ENCODE data around the gene AFAP1L1. TPM values are rescaled to one million over a fixed set of nuclear protein-coding genes. Genes with fewer than 3 reads are reported as not detected.
"Not testable (repeated sequence)": the region's sequence is repeated elsewhere in the genome, so short reads cannot be mapped to it uniquely, and the experiment has no call there.

Gene AFAP1L1
- total RNA-seq, 1 donor from 2014 or later: 21.9 TPM

- DNase-seq (ENCODE audit: low read depth): no peak
Observed at GRCh38 chr5:149261246-149261645, 10.4 kb upstream of the AFAP1L1 start.

- DNase-seq (ENCODE audit: low read depth): no peak
Observed at GRCh38 chr5:149262315-149262714, 9.3 kb upstream of the AFAP1L1 start.

- DNase-seq (ENCODE audit: low read depth): no peak
Observed at GRCh38 chr5:149264439-149265067, 7.1 kb upstream of the AFAP1L1 start.

GRCh38 chr5:149265068-149265465 is 6.6 kb upstream of the AFAP1L1 start:
- no peak for DNase-seq (ENCODE audit: low read depth)

- DNase-seq (ENCODE audit: low read depth): no peak
Observed at GRCh38 chr5:149265597-149265996, 6.1 kb upstream of the AFAP1L1 start.

- no peak for DNase-seq (ENCODE audit: low read depth)
Observed at GRCh38 chr5:149267241-149267973, 4.3 kb upstream of the AFAP1L1 start.

- DNase-seq (ENCODE audit: low read depth): peak; percentile 65
Observed at GRCh38 chr5:149268928-149269557, 2.6 kb upstream of the AFAP1L1 start.

GRCh38 chr5:149271195-149271715 is 404 bp upstream of the AFAP1L1 start:
- DNase-seq (ENCODE audit: low read depth): peak; percentile 51

- not testable (repeated sequence) for DNase-seq (ENCODE audit: low read depth)
Observed at GRCh38 chr5:149272781-149273180, 1.1 kb downstream of the AFAP1L1 start.

- no peak for DNase-seq (ENCODE audit: low read depth)
Observed at GRCh38 chr5:149273237-149273636, 1.6 kb downstream of the AFAP1L1 start.

- DNase-seq (ENCODE audit: low read depth): no peak
Observed at GRCh38 chr5:149273950-149274349, 2.3 kb downstream of the AFAP1L1 start.

- no peak for DNase-seq (ENCODE audit: low read depth)
Observed at GRCh38 chr5:149274939-149275338, 3.3 kb downstream of the AFAP1L1 start.

- DNase-seq (ENCODE audit: low read depth): no peak
Observed at GRCh38 chr5:149277801-149278200, 6.1 kb downstream of the AFAP1L1 start.

GRCh38 chr5:149278451-149279210 is 7.0 kb downstream of the AFAP1L1 start:
- DNase-seq (ENCODE audit: low read depth): no peak

- no peak for DNase-seq (ENCODE audit: low read depth)
Observed at GRCh38 chr5:149279661-149280060, 8.0 kb downstream of the AFAP1L1 start.

- DNase-seq (ENCODE audit: low read depth): no peak
Observed at GRCh38 chr5:149280124-149280523, 8.5 kb downstream of the AFAP1L1 start.

GRCh38 chr5:149280802-149281201 is 9.1 kb downstream of the AFAP1L1 start:
- DNase-seq (ENCODE audit: low read depth): no peak

- no peak for DNase-seq (ENCODE audit: low read depth)
Observed at GRCh38 chr5:149282027-149282965, 10.6 kb downstream of the AFAP1L1 start.

- DNase-seq (ENCODE audit: low read depth): no peak
Observed at GRCh38 chr5:149282966-149283332, 11.3 kb downstream of the AFAP1L1 start.

GRCh38 chr5:149283626-149284480 is 12.2 kb downstream of the AFAP1L1 start:
- no peak for DNase-seq (ENCODE audit: low read depth)
